ENCODE results near the gene CDH4.

DNA sequence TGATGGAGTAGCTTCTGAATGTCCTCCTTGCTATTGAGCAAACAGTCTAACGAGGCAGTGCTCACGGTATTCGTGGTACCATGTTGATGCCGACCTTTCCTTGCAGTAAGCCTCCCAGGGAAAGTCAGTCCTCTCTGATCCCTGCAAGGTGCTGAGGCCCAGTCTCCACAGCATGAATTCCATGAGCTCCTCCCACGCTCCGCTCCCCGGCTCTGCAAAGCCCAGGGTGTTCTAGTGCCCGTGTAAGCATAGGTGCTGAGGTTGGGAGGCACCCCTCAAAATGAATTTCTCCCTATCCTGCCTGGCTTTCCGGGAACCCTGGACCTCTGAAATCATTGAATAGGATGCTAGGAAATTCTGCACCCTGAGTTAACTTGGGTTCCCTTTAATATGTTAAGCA, 562.7 kb downstream of the CDH4 start:
- TF ChIP-seq, protein P1, sequence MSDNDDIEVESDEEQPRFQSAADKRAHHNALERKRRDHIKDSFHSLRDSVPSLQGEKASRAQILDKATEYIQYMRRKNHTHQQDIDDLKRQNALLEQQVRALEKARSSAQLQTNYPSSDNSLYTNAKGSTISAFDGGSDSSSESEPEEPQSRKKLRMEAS (IDR thresholded peaks at IDR 0.05): no peak
- TF ChIP-seq SIN3A (conservative IDR thresholded peaks at IDR 0.05 in 1 of 2, IDR thresholded peaks at IDR 0.05 in 1 of 2; ENCODE audit: low read depth in 1 of 2, low read length in 2 of 2) (no peak), RAD21 (IDR thresholded peaks at IDR 0.05 in 1 of 2, conservative IDR thresholded peaks at IDR 0.05 in 1 of 2; ENCODE audit: low read depth in 2 of 2, low read length in 2 of 2) (no peak), SUZ12 (IDR thresholded peaks at IDR 0.05; ENCODE audit: low read length) (no peak), JUN (IDR thresholded peaks at IDR 0.05; ENCODE audit: low read depth, low read length) (no peak), CREB1 (IDR thresholded peaks at IDR 0.05) (no peak)

Data from H1 (cell line).